WTC11 (cell line): ENCODE measurements around the gene HNRNPM.

Experiments used
- ATF1 ChIP-seq: sonication (generic); formaldehyde crosslinking; IDR thresholded peaks from 2 replicates; pipeline ENCODE4 v1.8.1; 2023; ENCODE audit warnings: mild to moderate bottlenecking, moderate library complexity, missing genetic modification reagents
- CREB1 ChIP-seq: sonication (generic); formaldehyde crosslinking; IDR thresholded peaks from 2 replicates; pipeline ENCODE4 v1.8.0; 2023; ENCODE audit warnings: mild to moderate bottlenecking, missing genetic modification reagents
- CTCF ChIP-seq: fragments of 200-600 bp; IDR thresholded peaks from 2 replicates; pipeline ENCODE4 v1.8.0; 2022; ENCODE audit warnings: antibody characterized with exemption
- ESRRA ChIP-seq: sonication (generic); formaldehyde crosslinking; IDR thresholded peaks from 2 replicates; pipeline ENCODE4 v1.8.1; 2022; ENCODE audit warnings: mild to moderate bottlenecking, missing genetic modification reagents, borderline replicate concordance
- PREB ChIP-seq: sonication (generic); formaldehyde crosslinking; IDR thresholded peaks from 2 replicates; pipeline ENCODE4 v1.8.1; 2022; ENCODE audit warnings: mild to moderate bottlenecking, missing genetic modification reagents, moderate library complexity, borderline replicate concordance
- USF1 ChIP-seq: sonication (generic); formaldehyde crosslinking; IDR thresholded peaks from 2 replicates; pipeline ENCODE4 v1.8.0; 2022; ENCODE audit warnings: mild to moderate bottlenecking, missing genetic modification reagents
- ZNF232 ChIP-seq: sonication (generic); formaldehyde crosslinking; IDR thresholded peaks from 2 replicates; pipeline ENCODE4 v1.8.0; 2022; ENCODE audit warnings: mild to moderate bottlenecking, missing genetic modification reagents
- ZNF671 ChIP-seq: fragments of 250-450 bp; sonication (Bioruptor Pico); IDR thresholded peaks from 2 replicates; pipeline ENCODE4 v1.8.0; 2021; ENCODE audit warnings: mild to moderate bottlenecking

GRCh38 chr19:8518536-8518935 lies 73.8 kb downstream of the HNRNPM start:
- TF ChIP-seq ESRRA: no peak
- no peak for TF ChIP-seq CREB1
- TF ChIP-seq USF1 (CRISPR knock-in tag): no peak
- no peak for TF ChIP-seq ATF1 (CRISPR knock-in tag)
- no peak for TF ChIP-seq CTCF
- TF ChIP-seq ZNF232 (CRISPR knock-in tag): no peak
- no peak for TF ChIP-seq PREB (CRISPR knock-in tag)
- TF ChIP-seq ZNF671 (CRISPR knock-in tag): no peak
